ENCODE data around the gene NEDD4L.

Gene NEDD4L

DNA sequence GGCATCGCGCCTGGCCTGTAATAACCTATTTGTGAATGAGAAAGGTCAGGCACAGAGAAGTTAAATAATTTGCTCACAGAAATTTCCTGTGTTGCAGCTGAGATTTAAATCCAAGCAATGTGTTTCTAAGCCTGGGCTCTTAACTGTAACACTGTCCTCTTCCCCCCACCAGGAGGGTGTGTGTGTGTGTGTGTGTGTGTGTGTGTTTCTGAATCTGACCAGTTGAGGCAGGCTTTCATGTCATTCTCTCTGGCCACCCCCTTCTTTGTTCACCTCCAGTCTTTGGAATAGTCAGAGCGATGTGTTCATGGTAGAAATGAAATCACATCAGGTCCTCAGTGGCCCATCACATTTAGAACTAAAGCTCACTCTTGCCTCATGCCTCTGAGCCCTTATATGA lies 81.2 kb downstream of the NEDD4L start:
- DNase-seq, result no peak

DNA sequence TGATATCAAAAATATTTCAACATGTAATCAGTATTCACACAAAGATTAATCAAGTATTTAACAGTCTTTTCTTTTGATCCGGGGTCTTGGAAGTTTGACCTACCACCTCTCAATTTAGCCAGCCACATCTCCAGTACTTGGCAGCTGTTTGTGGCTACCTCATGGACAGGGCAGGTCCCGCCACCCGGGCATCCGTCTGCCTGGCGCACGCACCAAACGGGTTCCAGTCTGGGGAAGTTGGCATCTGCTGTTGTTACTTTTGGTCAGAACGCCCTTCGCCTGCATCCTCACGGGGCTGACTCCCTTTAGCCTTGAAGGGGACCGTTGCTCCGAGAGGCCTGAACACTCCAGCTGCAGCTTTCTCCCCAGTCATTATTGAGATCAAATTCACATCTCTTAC lies 81.7 kb downstream of the NEDD4L start:
- no peak for DNase-seq

DNA sequence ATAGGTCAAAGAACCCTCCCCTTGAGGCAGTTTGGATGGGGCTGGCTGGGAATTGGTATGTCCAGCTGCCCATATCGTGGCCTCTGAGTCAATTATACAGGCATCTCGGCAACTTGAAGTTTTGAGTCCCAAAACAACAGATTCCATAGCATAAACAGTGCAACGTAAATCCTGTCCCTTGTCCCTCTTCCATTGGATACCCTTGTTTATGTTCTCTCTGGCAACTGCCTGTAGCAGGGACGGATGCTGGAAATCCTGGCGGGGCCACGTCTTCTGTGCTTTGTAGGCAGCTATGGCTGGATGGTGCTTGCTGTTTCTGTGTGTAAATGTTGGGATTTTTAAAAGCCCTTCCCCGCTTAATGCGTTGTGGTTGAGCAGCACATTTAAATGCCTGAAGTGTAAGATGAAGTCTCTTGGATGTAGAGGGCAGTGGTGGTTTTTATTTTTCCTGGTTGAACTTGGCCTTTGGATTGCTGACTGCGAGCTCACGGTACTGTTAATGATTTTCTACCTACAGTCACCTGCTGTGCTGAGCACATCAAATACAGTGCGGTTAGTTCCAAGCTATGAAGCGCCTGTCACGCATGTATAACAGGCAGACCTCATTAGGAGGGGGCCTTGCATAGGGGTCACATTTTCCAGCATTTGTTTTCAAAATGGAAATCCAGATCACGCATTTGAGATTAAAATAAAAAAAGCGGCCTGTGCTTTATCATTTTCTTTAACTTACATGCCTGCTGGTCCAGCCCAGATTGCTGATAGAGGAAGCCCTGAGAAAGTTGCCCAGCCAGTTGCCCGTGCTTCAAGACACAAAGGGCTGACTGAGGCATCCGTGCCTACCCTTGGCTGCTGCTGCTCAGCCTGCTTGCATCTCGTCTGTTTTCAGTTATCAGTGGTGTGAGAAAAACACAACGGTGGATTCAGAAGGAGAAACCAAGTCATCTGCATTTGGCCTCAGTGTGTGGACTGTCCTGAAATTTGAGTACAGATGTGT lies 84.7 kb downstream of the NEDD4L start:
- DNase-seq, result no peak

DNA sequence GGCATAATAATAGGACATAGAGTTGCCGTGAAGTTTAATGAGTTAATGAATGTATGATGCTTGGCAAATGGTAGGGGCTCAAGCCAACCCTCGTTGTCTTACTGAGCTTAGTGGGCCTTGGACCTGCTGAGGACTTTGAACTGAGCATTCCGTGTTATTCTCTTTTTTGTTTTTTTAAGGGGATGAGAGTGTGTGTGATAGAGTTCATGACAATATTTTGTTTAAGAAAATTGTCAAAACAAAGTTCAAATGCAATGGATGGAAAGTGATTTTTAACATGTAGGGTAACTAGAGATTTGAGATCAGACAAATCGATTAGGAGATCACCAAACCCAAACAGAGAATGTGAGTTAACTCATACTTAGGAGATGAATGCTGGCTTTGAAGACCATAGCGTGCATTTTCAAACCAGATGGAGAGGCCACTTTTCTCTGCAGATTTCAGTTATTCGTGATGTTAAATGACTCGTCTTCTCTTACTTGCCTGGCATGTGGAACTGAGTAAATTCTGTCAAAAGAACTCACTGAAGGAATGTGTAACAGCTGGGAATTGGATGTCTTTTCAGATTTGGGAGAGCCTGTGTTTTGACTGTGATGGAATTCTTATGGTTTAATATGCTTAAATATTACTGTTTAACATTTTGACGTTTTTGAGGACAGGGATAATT lies 88.7 kb downstream of the NEDD4L start:
- DNase-seq, result no peak

DNA sequence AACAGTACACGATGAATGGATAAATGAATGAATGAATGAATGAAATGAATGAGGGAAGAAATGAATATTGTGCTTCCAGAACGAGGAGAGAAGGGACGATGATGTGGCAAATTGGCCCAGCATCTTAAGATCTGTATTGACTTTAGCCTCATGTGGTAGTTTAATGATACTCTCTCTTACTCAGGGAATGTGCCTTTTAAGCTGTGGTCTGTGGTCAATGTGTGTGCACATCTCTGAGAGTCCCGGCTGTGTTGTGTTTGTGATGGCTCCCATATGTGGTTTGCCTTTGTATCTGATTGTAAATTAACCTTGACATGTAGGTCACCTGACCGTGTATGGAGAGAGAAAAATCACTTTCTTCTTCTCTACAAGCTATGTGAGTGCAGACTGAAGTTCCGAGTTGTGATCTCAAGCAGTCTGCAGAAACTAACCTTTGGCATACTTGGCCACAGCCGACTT lies 91.2 kb downstream of the NEDD4L start:
- no peak for DNase-seq

DNA sequence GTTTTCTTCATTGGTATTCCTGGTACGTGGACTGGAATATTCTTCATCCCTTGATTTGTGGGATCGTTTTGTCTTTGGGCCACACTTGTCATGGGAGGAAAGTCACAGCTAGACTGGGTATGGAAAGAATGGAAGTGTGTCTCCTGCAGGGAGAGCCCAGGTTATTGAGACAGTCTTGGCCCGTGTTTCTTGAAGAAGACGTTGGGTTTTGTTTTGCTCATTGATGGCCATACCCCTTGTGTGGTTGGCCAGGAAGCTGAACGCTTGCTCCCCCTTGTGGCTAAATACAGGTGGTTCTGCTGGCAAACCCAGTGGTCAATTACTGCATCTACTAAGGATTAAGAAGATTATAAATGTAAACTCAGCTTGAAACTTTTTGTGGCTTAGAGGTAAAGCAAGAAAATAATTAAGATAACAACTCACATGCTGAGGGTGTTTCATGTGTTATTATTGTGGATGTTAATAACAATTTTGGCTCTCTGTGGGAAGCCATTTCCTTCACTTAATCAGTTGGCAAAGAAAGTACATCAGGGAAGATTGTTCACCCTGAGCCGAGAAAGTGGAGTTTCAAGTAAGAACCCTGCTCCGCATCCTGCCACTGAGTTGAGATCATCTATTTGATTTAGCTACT lies 91.8 kb downstream of the NEDD4L start:
- DNase-seq, result peak; percentile 37 to 46

DNA sequence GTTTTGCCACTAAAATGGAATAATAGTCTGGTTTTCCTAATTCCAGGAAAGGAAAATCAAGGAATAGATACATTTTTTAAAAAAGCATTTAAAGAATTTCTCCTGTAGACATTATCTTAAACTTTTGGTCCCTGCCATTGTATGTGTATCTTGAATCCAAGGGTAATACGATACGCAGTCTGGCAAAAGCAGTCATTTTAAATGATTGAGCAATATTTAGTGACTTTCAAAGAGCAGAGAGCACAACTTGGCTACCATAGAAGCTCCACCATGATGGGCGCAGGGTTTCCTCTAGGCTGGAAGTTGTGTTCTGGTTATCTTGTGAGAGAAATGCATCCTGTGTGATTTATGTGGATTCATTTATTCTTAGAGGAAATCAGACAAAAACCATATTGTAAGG lies 92.9 kb downstream of the NEDD4L start:
- no peak for DNase-seq

DNA sequence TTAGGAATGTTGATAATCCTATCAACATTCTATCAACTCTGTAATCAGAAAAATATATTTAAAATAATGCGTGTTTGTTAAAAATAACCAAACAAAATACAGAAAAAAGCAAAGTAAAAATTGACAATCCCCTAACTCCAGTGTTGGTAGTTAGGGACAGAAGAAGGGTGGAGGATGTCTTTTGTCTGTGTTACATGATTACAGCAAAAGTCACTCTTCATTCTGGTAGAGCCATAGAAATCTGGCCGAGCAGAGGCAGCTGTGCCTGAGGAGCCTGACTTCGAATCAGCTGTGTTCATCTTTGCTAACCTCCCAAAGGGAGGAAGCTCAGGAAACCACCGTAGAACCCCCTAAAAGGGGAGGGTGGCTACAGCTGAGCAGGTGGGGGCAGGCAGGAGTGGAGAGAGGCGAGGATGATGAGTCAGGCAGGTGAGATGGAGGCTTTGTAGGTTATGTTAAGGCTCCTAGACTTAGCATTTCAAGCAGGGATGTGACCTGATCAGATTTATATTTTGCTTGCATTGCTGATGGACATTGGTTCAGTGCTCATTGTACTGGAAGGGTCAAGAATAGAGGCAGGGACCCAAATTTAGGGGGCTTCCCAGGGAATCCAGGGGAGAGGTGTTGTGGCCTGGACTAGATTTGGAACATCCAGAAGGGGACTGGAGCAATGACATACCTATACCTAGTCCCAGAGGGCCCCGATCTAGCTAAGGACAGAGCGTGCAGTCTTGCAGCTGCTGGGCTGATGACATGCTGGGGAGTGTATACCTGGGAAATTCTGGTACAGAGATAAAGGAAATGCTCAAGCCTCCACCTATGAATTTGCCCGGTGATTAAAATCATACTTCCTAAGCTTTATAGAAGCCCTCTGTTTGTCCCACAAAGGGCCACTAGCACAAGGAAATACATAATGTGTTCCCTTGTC lies 95.7 kb downstream of the NEDD4L start:
- DNase-seq, result no peak

DNA sequence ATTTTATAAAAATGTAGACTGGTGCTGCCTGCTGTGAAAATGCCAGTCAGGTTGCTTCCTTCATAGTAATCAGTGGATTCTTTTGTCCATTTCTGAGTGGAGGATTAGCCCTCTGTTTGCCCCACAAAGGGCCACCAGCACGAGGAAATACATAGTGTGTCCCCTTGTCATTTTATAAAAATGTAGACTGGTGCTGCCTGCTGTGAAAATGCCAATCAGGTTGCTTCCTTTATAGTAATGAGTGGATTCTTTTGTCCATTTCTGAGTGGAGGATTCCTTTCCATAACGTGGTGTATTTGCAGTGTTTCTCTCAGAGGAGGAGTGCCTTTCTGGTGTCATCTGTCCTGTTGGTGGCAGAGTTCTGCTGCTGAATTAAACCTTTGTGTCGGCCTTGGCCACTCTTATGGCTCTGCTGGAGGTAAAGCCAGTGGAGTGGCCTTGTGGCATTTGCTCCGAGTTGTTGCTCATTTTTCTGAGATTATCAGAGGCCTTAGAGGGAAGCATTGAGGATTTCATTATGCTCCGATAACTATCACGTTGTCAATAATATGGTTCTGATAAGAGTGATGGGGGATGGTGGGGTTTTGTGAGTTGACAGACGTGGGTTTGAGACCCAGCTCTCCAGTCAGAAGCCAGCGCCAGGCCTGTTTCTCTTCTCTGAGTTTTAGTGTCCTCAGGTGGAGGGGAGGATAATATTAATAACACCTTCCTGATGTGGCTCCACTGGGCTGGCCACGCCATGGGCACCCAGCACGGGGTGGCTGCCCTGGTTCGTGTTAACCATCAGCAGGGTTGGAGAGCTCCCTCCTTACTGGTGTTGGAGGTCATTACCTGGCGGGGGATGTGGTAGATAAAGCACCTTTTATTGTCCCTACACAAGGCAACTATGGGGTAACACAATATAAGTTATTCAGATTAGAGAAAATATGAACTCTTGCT lies 96.6 kb downstream of the NEDD4L start:
- no peak for DNase-seq

DNA sequence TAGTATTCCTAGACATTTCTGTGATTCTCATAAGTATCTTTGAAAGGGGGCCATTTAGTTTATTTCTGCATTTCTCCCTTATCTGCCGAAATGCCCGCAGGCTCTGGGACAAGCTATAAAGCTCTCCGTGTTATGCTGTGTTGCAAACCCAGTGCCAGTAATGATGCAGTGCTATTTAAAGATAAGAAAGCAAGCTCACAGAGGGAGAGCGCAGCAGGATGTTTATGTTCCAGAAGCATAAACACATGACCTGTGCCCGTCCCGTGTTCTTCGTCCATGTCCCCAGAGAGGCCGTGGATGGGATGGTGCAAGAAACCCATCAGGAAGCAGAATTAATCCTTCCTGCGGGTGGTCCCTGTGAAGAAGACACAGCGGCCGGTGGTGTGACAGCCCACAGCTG lies 99.4 kb downstream of the NEDD4L start:
- no peak for DNase-seq

DNA sequence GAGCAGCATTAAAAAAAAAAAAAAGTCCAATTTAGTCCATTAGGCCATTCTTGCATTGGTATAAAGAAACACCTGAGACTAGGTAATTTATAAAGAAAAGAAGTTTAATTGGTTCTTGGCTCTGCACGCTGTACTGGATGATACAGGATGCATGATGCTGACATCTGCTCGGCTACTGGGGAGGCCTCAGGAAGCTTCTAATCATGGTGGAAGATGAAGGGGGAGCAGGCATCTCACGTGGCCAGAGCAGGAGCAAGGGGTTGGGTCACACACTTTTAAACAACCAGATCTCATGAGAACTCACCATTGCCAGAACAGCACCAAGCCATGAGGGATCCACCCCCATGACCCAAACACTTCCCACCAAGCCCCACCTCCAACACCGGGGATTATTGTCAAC lies 100.1 kb downstream of the NEDD4L start:
- no peak for DNase-seq

DNA sequence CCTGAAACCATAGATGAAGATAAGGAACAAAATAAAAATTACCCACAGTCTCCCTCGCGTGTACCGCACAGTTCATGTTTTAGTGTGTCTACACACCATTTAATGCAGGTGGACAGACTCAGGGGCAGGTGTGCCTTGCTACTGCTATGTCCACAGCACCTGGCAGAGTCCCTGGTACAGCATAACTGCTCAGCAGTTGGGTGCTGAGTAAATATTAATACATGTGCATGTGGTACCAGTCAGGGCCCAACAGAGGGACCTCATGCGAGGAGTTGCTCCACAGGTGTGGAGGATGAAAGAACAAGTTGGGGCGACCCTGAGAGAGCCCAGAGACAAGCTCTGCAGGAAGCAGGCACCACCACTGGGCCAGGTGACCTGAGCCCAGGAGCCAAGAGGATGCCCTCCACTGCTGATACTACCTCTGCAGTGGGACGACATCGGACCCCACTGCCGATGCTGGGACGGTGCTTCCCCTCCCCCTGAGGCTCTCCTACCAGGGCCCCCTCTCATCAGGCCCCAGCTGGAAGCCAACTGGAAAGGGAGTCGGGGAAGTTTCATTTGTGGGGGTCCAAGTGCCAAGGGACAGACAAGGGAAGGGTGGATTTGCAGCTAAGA lies 100.8 kb downstream of the NEDD4L start:
- no peak for DNase-seq

DNA sequence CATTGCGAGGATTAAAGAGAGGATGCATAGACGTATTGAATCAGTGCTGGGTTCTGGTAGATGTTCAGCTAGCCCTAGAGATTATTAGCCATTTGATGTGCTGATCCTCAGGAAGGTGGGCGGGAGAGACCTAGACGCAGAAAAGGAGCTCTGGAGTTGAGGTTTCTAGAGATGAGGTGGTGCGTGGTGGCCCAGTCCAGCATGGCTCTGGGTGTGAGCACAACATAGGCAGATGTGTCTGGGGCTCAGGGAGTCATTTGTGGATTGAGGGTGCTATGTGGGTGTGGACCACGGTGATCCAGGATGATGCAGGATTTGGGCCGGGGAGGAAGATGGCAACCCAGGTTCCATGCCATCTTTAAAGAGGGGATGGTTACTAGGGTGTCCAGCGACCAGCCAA lies 102.1 kb downstream of the NEDD4L start:
- no peak for DNase-seq

DNA sequence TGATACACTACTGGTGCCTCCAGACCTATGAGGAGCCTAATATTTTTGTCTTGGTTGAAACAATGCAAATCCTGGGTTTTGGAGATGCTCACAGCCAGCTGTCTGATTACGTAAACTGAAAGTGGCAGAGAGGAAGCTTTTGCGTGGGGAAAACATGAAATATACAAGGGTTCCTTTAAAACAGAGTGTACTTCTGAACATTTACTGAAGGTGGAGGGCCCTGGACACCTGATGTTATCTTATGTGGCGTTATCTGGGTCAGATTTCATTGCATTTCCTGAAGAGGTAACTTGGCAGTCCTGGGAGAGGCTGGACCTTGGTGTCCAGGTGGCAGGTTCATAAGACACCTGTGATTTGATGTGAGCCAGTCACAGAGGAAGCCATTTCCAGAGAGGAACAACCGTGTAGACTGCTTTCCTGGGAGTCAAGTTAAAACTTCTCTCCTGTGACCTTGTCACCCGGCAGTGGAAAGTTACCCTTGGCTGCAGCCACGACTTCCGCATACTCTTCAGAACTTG lies 105.0 kb downstream of the NEDD4L start:
- DNase-seq, result no peak

DNA sequence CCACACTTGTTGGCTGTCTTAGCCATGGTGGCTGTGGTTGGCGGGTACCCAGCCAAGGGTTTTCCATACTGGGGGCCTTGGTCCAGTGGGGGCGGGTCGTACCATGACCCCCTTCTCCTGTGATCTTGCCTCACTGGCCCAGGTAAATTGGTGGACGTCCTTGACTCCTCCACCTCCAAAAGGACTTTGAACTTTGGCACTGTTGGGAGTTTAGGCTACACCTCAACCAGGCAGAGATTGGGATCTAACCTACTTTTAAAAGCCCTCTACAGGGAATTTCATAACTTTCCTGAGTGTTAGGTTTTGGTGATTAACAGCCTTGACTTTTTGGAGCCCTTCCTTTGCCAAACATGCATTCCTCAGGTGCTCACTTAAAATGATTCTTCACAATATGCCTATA lies 106.7 kb downstream of the NEDD4L start:
- no peak for DNase-seq

DNA sequence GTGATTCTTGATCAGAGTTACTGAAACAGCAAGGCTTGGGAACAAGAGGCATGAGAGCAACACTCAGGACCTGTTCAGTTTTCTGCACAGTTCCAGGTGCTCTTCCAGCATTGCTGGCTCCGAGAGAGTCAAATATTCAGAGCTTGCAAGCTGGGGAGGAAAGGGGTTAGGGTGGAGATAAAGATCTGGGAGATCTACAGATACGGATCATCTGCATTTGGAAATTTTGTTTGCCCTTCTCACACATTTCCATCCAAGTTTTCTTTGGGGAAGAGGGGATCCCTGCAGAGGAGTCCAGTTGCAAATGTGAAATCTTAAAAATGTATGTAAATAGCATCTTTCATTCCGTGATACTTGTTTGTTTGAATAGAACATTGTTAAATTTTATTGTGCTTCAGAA lies 108.2 kb downstream of the NEDD4L start:
- DNase-seq, result no peak

DNA sequence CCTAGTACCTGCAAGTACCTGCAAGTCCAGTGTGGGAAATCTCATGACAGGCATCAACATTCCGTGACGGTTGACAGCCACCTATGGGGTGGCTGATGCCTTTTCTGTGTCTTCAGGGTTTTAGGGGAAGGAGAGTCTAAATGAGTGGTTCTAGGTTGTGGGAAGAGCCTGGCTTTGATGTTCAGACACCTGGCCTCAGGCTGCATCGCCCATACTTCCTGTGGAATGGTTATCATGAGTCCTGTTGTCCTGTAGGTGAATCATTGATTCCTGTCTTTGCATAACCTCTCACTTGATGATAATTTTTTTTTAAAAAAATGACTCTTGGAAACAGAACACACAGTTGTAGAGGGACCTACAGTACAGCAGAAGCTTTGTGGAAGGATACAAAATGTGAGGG lies 108.9 kb downstream of the NEDD4L start:
- DNase-seq, result no peak

DNA sequence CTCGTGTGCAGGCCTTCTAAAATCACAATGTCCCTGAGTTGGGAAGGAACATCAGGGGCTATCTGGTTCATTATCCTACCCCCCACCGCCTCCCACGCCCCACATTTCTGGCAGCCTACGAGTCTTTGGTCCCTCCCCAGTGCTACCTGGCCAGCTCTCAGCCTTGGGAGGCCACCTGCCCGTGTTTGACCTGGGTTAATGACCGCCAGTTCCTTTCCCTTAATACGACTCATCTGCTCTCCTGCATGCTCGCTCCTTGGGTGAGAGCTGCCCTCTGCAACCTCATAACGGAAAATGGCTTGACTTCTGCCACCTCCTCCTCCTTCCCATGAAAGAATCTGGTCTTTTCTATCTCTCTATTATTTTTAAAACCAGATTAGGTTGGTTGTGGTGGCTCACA lies 112.5 kb downstream of the NEDD4L start:
- no peak for DNase-seq

DNA sequence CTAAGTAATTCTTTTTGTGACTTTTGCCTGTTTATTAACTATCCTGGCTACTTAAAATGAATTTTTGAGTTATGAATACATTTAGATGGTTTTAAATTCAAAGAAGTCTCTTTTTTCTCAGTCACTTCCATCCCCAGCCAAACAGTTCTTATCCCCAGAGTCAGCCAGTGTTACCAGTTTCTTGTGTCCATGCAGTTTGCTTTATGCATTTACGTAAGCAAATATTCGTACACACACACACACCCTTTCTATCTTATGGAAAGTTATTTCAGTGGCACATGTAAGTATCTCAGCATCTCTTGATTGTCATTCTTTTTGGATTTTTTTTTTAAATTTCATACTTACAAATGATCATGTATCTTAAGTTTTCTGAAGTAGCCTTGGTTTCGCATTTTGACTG lies 113.2 kb downstream of the NEDD4L start:
- DNase-seq, result no peak

DNA sequence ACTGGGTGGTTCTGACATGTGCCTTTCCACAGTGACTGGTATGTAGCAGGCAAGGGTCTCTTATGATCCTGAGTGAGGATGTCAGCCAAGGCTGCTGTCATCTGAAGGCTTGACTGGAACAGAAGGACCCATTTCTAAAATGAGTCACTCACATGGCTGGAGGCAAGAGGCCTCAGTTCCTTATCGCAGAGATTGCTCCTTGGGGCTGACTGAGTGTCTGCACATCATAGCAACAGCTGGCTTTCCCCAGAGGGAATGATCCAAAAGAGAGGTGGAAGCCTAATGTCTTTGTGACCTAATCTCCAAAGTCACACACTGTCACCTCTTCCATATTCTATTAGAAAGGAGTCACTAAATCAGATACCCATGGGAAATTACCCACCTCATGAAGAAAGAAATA lies 114.0 kb downstream of the NEDD4L start:
- no peak for DNase-seq

DNA sequence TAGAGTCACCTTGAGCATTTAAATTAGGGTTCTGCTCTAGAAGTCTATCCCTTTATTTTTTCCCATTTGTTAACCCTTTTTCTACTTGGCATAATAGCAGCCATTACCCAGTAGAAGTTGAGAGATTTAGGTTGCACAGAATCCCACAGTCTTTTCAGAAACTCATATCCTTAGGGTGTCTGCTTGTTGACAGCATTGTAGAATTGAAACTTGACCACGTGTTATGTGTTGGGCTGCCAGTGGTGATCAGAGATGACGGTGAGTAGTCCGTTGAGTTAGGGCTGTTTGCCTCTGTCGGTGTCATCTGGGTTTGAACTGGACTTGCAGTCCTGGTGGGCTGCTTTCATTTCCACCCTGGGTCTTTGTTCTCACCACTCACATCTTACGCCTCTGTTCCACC lies 114.4 kb downstream of the NEDD4L start:
- DNase-seq, result no peak

Data from stimulated activated CD4-positive, alpha-beta T cell treated with anti-CD3 and anti-CD28 coated beads, Interleukin-2, amount 100 ng/mL, for 48 hours (primary cell).